CD4-positive, alpha-beta T cell treated with Interleukin-17A for 4 hours (primary cell): Measurements from ENCODE around the gene MYOCOS.

Experiments used
- DNase-seq: peaks from one replicate; pipeline ENCODE4 v3.0.0-alpha.2; 2020; ENCODE audit warnings: mixed read lengths

The MYOCOS gene

GRCh38 chr1:171663854-171664575 lies 42.0 kb downstream of the MYOCOS start:
- DNase-seq, result no peak

- DNase-seq, result no peak
Measured at GRCh38 chr1:171664976-171665375, 42.9 kb downstream of the MYOCOS start.

GRCh38 chr1:171666114-171666769 lies 44.2 kb downstream of the MYOCOS start:
- no peak for DNase-seq

- DNase-seq, result no peak
Measured at GRCh38 chr1:171668372-171668771, 46.3 kb downstream of the MYOCOS start.

GRCh38 chr1:171670739-171671138 lies 48.7 kb downstream of the MYOCOS start:
- no peak for DNase-seq

- no peak for DNase-seq
Measured at GRCh38 chr1:171674431-171675405, 52.7 kb downstream of the MYOCOS start.
